Body of pancreas (tissue), 4 donors: Measurements from ENCODE around the gene MED12L. TPM values are rescaled to one million over a fixed set of nuclear protein-coding genes. Genes with fewer than 3 reads are reported as not detected.

Source experiments
- ATAC-seq: fragments of 150-250 bp; one replicate; pipeline ENCODE4 v1.9.1; 2016
- DNase-seq, 4 donors: peaks; one replicate each; pipeline ENCODE4 v3.0.0-alpha.2; 2019
- H3K27ac ChIP-seq, 4 donors: fragments of 200-600 bp; sonication (generic); 1 replicate in 3 of 4; 2 replicates in 1 of 4; pipeline versions ENCODE4 v1.5.1 to v1.6.1; 2016 to 2019; ENCODE audit warnings: mild to moderate bottlenecking in 1 of 4, mixed read lengths in 1 of 4, moderate library complexity in 1 of 4
- H3K27me3 ChIP-seq, 2 donors: fragments of 200-600 bp; sonication (generic); one replicate each; pipeline ENCODE4 v1.6.0; 2016; ENCODE audit warnings: mild to moderate bottlenecking in 1 of 2
- H3K36me3 ChIP-seq, 2 donors: fragments of 200-600 bp; sonication (generic); replicated peaks in 1 of 2; 2 replicates each; pipeline ENCODE4 v1.5.1; 2016; ENCODE audit warnings: low read depth in 2 of 2; ENCODE audit not compliant: insufficient read depth in 1 of 2
- H3K4me1 ChIP-seq: fragments of 200-600 bp; sonication (generic); one replicate; pipeline ENCODE4 v1.6.0; 2016
- H3K4me3 ChIP-seq, 2 donors: fragments of 200-600 bp; sonication (generic); 1 replicate in 1 of 2; 2 replicates in 1 of 2; pipeline ENCODE4 v1.5.1; 2016 to 2019
- H3K9me3 ChIP-seq, 3 donors: fragments of 200-600 bp; sonication (generic); 1 replicate in 2 of 3; 2 replicates in 1 of 3; pipeline ENCODE4 v1.5.1; 2016
- CTCF ChIP-seq, 7 experiments: fragments of 450-650 bp in 4 of 7; fragments of 200-600 bp in 3 of 7; sonication (generic) in 3 of 7; IDR thresholded peaks; one replicate each; pipeline ENCODE4 v1.5.1; 2016 to 2019; ENCODE audit warnings: antibody characterized with exemption in 7 of 7
- POLR2A ChIP-seq, 3 donors: fragments of 450-650 bp; IDR thresholded peaks; one replicate each; pipeline ENCODE4 v1.6.1; 2016; ENCODE audit warnings: antibody characterized with exemption in 3 of 3, mild to moderate bottlenecking in 2 of 3
- WGBS, 2 donors: methylation state at CpG; one replicate each; pipeline ENCODE4 v1.1.5; 2017; 5-methylcytosine and 5-hydroxymethylcytosine counted together
- intact Hi-C: fragments of 100-400 bp; cut with DNase I; formaldehyde crosslinking; loops from one replicate; pipeline ENCODE4 v1.15.1; 2023
- total RNA-seq, 2 donors: library from RNA; depleted of rRNA; stranded (reverse); fragments of >200 nt; gene quantifications; one replicate each; pipeline ENCODE4 v1.1.0, GENCODE V29; 2016

The MED12L gene
- total RNA-seq, 2 donors from 2014 or later, result 0.33 to 0.78 TPM

- intact Hi-C loops, result loop anchor here (5.0 kb wide), 1 partner anchor 117 kb away; no protein-coding TSS in a partner anchor
- no peak for ATAC-seq
Measured at GRCh38 chr3:151283907-151284461, 198.5 kb downstream of the MED12L start.

GRCh38 chr3:151285940-151286339, 200.5 kb downstream of the MED12L start:
- Histone ChIP-seq H3K36me3 (no peaks in the 10 kb centered on the region), H3K4me3 (no peak overlapping the region), H3K4me1 (peaks cover 3% of the 10 kb centered on the region), H3K27me3 (no peaks in the 10 kb centered on the region), H3K9me3 (no peaks in the 10 kb centered on the region), H3K27ac (no peak overlapping the region)
- 75 to 81% methylated on average over 1 of the region's 1 CpG for WGBS, 2 donors
- no peak for TF ChIP-seq CTCF (IDR thresholded peaks at IDR 0.05)
- no peak for TF ChIP-seq POLR2A (IDR thresholded peaks at IDR 0.05)
- no peak for DNase-seq
- ATAC-seq, result no peak
- intact Hi-C loops, result loop anchor here (5.0 kb wide), 1 partner anchor 59 kb away; no protein-coding TSS in a partner anchor

More at GRCh38 chr3:151283907-151284461, 198.5 kb downstream of the MED12L start:
- Histone ChIP-seq H3K4me1 (peaks cover 3% of the 10 kb centered on the region), H3K27ac (no peak overlapping the region), H3K4me3 (no peak overlapping the region), H3K36me3 (no peaks in the 10 kb centered on the region), H3K9me3 (no peaks in the 10 kb centered on the region), H3K27me3 (no peaks in the 10 kb centered on the region)
- WGBS, 2 donors, result 14 to 24% methylated on average over 5 of the region's 5 CpGs
- TF ChIP-seq CTCF (IDR thresholded peaks at IDR 0.05) (no peak), POLR2A (IDR thresholded peaks at IDR 0.05) (no peak)
- peak in 2 of 4 donors; percentile 27 to 37 for DNase-seq

- 12 to 41% methylated on average over 3 of the region's 3 CpGs for WGBS, 2 donors
- intact Hi-C loops, result loop anchor here (5.0 kb wide), 1 partner anchor 62 kb away; no protein-coding TSS in a partner anchor
- Histone ChIP-seq H3K4me1 (no peaks in the 10 kb centered on the region), H3K36me3 (no peaks in the 10 kb centered on the region), H3K27me3 (no peaks in the 10 kb centered on the region), H3K4me3 (no peak overlapping the region), H3K9me3 (no peaks in the 10 kb centered on the region), H3K27ac (no peak overlapping the region)
- TF ChIP-seq POLR2A (IDR thresholded peaks at IDR 0.05) (no peak), CTCF (IDR thresholded peaks at IDR 0.05) (no peak)
- DNase-seq (no peak), ATAC-seq (no peak)
Measured at GRCh38 chr3:151289445-151289844, 204.0 kb downstream of the MED12L start.

- no peaks in the 10 kb centered on the region for H3K36me3 ChIP-seq
- H3K4me3 ChIP-seq, result no peak overlapping the region
- TF ChIP-seq CTCF (IDR thresholded peaks at IDR 0.05), result peak in 3 of 7 experiments; percentile 21 to 37 (median 26)
- no peak for TF ChIP-seq POLR2A (IDR thresholded peaks at IDR 0.05)
- no peak overlapping the region for H3K27ac ChIP-seq
- H3K27me3 ChIP-seq, result no peaks in the 10 kb centered on the region
- no peaks in the 10 kb centered on the region for H3K9me3 ChIP-seq
- DNase-seq (no peak), ATAC-seq (no peak)
- intact Hi-C loops, result no loop called here
- WGBS, 2 donors, result 54 to 64% methylated on average over 3 of the region's 3 CpGs
- no peaks in the 10 kb centered on the region for H3K4me1 ChIP-seq
Measured at GRCh38 chr3:151290673-151291072, 205.2 kb downstream of the MED12L start.

- Histone ChIP-seq H3K27me3 (no peaks in the 10 kb centered on the region), H3K36me3 (no peaks in the 10 kb centered on the region), H3K4me1 (no peaks in the 10 kb centered on the region), H3K4me3 (no peak overlapping the region), H3K27ac (no peak overlapping the region), H3K9me3 (no peaks in the 10 kb centered on the region)
- ATAC-seq (no peak), DNase-seq (no peak)
- intact Hi-C loops, result no loop called here
- TF ChIP-seq POLR2A (IDR thresholded peaks at IDR 0.05) (no peak), CTCF (IDR thresholded peaks at IDR 0.05) (no peak)
- 63 to 69% methylated on average over 6 of the region's 6 CpGs for WGBS, 2 donors
Measured at GRCh38 chr3:151293127-151293526, 207.7 kb downstream of the MED12L start.
